HepG2 (cell line): ENCODE measurements around the gene PANK4. TPM values are rescaled to one million over a fixed set of nuclear protein-coding genes. Genes with fewer than 3 reads are reported as not detected.

Experiments used
- CBX5 ChIP-seq: sonication (generic); formaldehyde crosslinking; IDR thresholded peaks from 2 replicates; pipeline ENCODE4 v1.4.0; 2020; ENCODE audit warnings: missing genetic modification reagents, borderline replicate concordance
- ETV5 ChIP-seq: IDR thresholded peaks from 2 replicates; pipeline ENCODE4 v1.6.1; 2018; ENCODE audit warnings: missing biosample characterization, missing genetic modification reagents, inconsistent platforms, borderline replicate concordance
- ETV6 ChIP-seq: sonication (generic); formaldehyde crosslinking; conservative IDR thresholded peaks from 2 replicates; pipeline ENCODE4 v1.4.0; 2020; ENCODE audit warnings: missing genetic modification reagents
- HOXA3 ChIP-seq: sonication (generic); formaldehyde crosslinking; IDR thresholded peaks from 2 replicates; pipeline ENCODE4 v1.5.0; 2020; ENCODE audit warnings: missing genetic modification reagents
- MAZ ChIP-seq, 2 experiments: sonication (generic) in 1 of 2; formaldehyde crosslinking in 1 of 2; IDR thresholded peaks; 2 replicates each; pipeline versions ENCODE4 v1.5.0 to v1.6.1; 2012 to 2020; ENCODE audit warnings: low read depth in 2 of 2, mild to moderate bottlenecking in 2 of 2, borderline replicate concordance in 1 of 2, improper control_type of control experiment in 1 of 2, low read length in 1 of 2, missing genetic modification reagents in 1 of 2, moderate library complexity in 1 of 2
- NONO ChIP-seq, 2 experiments: fragments of 450-650 bp in 1 of 2; sonication (generic) in 1 of 2; formaldehyde crosslinking in 1 of 2; IDR thresholded peaks in 1 of 2; conservative IDR thresholded peaks in 1 of 2; 2 replicates each; pipeline versions ENCODE4 v1.6.1 to v1.8.0; 2017 to 2022; ENCODE audit warnings: mild to moderate bottlenecking in 1 of 2, missing genetic modification reagents in 1 of 2, moderate library complexity in 1 of 2
- PHF21A ChIP-seq: sonication (generic); formaldehyde crosslinking; IDR thresholded peaks from 2 replicates; pipeline ENCODE4 v1.5.0; 2020; ENCODE audit warnings: mild to moderate bottlenecking, missing genetic modification reagents
- RXRA ChIP-seq: sonication (generic); formaldehyde crosslinking; IDR thresholded peaks from 2 replicates; pipeline ENCODE4 v1.5.1; 2020; ENCODE audit warnings: missing genetic modification reagents
- SMYD3 ChIP-seq: sonication (generic); formaldehyde crosslinking; IDR thresholded peaks from 2 replicates; pipeline ENCODE4 v1.8.1; 2023; ENCODE audit warnings: mild to moderate bottlenecking, missing genetic modification reagents
- SOX13 ChIP-seq, 3 experiments: fragments of 450-650 bp in 1 of 3; sonication (generic) in 1 of 3; formaldehyde crosslinking in 1 of 3; IDR thresholded peaks in 2 of 3; conservative IDR thresholded peaks in 1 of 3; 2 replicates each; pipeline versions ENCODE4 v1.5.0 to v1.6.1; 2016 to 2020; ENCODE audit warnings: antibody characterized with exemption in 1 of 3, mild to moderate bottlenecking in 1 of 3, missing compliant biosample characterization in 1 of 3, missing genetic modification reagents in 1 of 3, moderate library complexity in 1 of 3
- SP5 ChIP-seq: IDR thresholded peaks from 2 replicates; pipeline ENCODE4 v1.6.1; 2016; ENCODE audit warnings: low read depth, borderline replicate concordance
- SRSF1 ChIP-seq: fragments of 200-400 bp; formaldehyde crosslinking; optimal IDR thresholded peaks from 2 replicates; pipeline ENCODE3; 2017; ENCODE audit warnings: mild to moderate bottlenecking, low read depth, low read length, moderate library complexity
- ZNF136 ChIP-seq: sonication (generic); formaldehyde crosslinking; IDR thresholded peaks from 2 replicates; pipeline ENCODE4 v1.8.1; 2022; ENCODE audit warnings: low read depth, mild to moderate bottlenecking, moderate library complexity, missing genetic modification reagents
- ZNF337 ChIP-seq: sonication (generic); formaldehyde crosslinking; IDR thresholded peaks from 2 replicates; pipeline ENCODE4 v1.5.1; 2020; ENCODE audit warnings: missing genetic modification reagents, low read depth, mild to moderate bottlenecking, borderline replicate concordance
- ZNF430 ChIP-seq: sonication (generic); formaldehyde crosslinking; IDR thresholded peaks from 2 replicates; pipeline ENCODE4 v1.9.0; 2021; ENCODE audit warnings: mild to moderate bottlenecking, missing genetic modification reagents
- ZNF446 ChIP-seq: sonication (generic); formaldehyde crosslinking; IDR thresholded peaks from 2 replicates; pipeline ENCODE4 v1.5.0; 2020; ENCODE audit warnings: mild to moderate bottlenecking, missing genetic modification reagents
- ZNF674 ChIP-seq: sonication (generic); formaldehyde crosslinking; IDR thresholded peaks from 2 replicates; pipeline ENCODE4 v1.5.0; 2020; ENCODE audit warnings: low read depth, mild to moderate bottlenecking, missing genetic modification reagents
- polyA plus RNA-seq, 8 experiments: library from polyadenylated mRNA; depleted of rRNA in 3 of 8; stranded (reverse) in 7 of 8; unstranded in 1 of 8; fragments of >200 nt; fragmentation: Illumina TruSeq in 4 of 8; extraction: Trizol in 4 of 8; gene quantifications; 2 replicates each; pipeline versions ENCODE4 v1.2.1 to v1.2.3, GENCODE V29; 2011 to 2016; ENCODE audit warnings: low read depth in 4 of 8, missing spikeins in 1 of 8, mixed read lengths in 1 of 8; ENCODE audit not compliant: insufficient read depth in 1 of 8
- total RNA-seq, 5 experiments: library from RNA; depleted of rRNA; stranded (reverse); fragments of >200 nt; fragmentation: Illumina TruSeq; extraction: Trizol; gene quantifications; 2 replicates each; pipeline ENCODE4 v1.2.3, GENCODE V29; 2016; ENCODE audit warnings: low read depth in 1 of 5
- TF ChIP-seq, protein P1 (sequence below): sonication (generic); formaldehyde crosslinking; IDR thresholded peaks from 2 replicates; pipeline ENCODE4 v1.5.0; 2020; ENCODE audit warnings: mild to moderate bottlenecking, missing genetic modification reagents, borderline replicate concordance
- TF ChIP-seq, protein P2 (sequence below): IDR thresholded peaks from 2 replicates; pipeline ENCODE4 v1.6.1; 2016; ENCODE audit warnings: low read depth, borderline replicate concordance
- TF ChIP-seq, protein P3 (sequence below), 2 experiments: sonication (generic) in 1 of 2; formaldehyde crosslinking in 1 of 2; IDR thresholded peaks; 2 replicates each; pipeline versions ENCODE4 v1.4.0 to v1.6.1; 2018 to 2020; ENCODE audit warnings: missing genetic modification reagents in 2 of 2, borderline replicate concordance in 1 of 2, low read depth in 1 of 2, mild to moderate bottlenecking in 1 of 2, missing biosample characterization in 1 of 2

Gene PANK4
- total and polyA plus RNA-seq, 2 of the 13 experiments (the other 11 are each of a cell fraction or from before 2014, with no cell fraction given): 17.4 to 19.3 TPM

DNA sequence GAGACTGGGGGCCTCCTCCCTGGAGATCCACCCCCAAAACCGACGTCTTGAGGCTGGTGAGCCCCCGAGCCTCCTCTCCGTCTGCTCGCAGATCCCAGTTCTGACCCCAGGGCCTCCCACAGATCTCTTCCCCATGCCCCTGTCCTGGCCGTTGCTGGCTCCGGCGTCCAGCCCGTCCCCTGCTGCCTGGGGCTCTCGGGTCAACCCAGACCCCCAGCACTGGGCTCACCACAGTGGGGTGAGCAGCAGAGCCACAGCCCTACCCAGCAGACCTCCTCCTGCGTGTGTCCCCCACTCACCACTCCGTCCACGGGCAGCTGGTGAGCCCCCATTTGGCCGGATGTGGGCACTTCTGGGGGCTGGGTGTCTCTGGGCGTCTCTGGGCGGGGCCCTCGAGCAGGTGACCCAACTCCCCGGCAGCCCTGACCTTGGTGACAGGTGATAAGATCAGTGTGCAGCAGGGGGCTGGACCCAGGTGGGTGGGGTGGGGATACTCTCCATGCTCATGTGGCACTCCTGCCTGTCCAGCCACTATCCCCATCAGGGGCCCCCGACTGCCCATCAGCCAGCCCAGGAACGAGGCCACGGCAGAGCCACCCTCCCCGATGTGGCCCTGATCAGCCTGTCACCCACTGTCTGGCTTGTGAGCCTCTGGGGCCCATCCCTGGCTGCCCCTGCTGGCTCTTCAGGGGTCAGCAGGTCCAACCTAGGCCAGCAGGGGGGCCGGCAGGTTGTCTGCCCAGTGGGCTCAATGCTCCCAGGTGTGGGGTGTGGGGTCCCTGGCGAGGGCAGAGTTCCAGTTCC, 30.5 kb upstream of the PANK4 start (continued):
- TF ChIP-seq ETV6 (CRISPR knock-in tag) (no peak), ZNF674 (CRISPR knock-in tag) (no peak), NONO (IDR thresholded peaks at IDR 0.05) (no peak), NONO (CRISPR knock-in tag; conservative IDR thresholded peaks at IDR 0.05) (peak; percentile 28; the same call in 1 of the 2 replicates), ETV5 (peak; percentile 76), SRSF1 (no peak), SMYD3 (no peak), SOX13 (IDR thresholded peaks at IDR 0.05) (no peak), SOX13 (CRISPR knock-in tag; conservative IDR thresholded peaks at IDR 0.05 in 1 of 2, IDR thresholded peaks at IDR 0.05 in 1 of 2) (peak in 1 of 2 experiments; percentile 22; a peak in 1 of 4 replicates), SP5 (peak; percentile 78), CBX5 (CRISPR knock-in tag) (no peak), ZNF136 (CRISPR knock-in tag) (0 out of 2 replicates have a peak, but pooled peaks have one; percentile 79), ZNF446 (CRISPR knock-in tag) (0 out of 2 replicates have a peak, but pooled peaks have one; percentile 24), RXRA (CRISPR knock-in tag) (peak; percentile 1; the same call in 1 of the 2 replicates), HOXA3 (CRISPR knock-in tag) (peak; percentile 23; the same call in 1 of the 2 replicates), ZNF430 (CRISPR knock-in tag) (0 out of 2 replicates have a peak, but pooled peaks have one; percentile 14), PHF21A (CRISPR knock-in tag) (0 out of 2 replicates have a peak, but pooled peaks have one; percentile 46), ZNF337 (CRISPR knock-in tag) (peak; percentile 81; the same call in 1 of the 2 replicates), MAZ (IDR thresholded peaks at IDR 0.05; ENCODE audit: borderline replicate concordance, low read depth, low read length) (no peak), MAZ (CRISPR knock-in tag; IDR thresholded peaks at IDR 0.05; ENCODE audit: low read depth) (peak; percentile 52; the same call in 1 of the 2 replicates)
- TF ChIP-seq, protein P1, sequence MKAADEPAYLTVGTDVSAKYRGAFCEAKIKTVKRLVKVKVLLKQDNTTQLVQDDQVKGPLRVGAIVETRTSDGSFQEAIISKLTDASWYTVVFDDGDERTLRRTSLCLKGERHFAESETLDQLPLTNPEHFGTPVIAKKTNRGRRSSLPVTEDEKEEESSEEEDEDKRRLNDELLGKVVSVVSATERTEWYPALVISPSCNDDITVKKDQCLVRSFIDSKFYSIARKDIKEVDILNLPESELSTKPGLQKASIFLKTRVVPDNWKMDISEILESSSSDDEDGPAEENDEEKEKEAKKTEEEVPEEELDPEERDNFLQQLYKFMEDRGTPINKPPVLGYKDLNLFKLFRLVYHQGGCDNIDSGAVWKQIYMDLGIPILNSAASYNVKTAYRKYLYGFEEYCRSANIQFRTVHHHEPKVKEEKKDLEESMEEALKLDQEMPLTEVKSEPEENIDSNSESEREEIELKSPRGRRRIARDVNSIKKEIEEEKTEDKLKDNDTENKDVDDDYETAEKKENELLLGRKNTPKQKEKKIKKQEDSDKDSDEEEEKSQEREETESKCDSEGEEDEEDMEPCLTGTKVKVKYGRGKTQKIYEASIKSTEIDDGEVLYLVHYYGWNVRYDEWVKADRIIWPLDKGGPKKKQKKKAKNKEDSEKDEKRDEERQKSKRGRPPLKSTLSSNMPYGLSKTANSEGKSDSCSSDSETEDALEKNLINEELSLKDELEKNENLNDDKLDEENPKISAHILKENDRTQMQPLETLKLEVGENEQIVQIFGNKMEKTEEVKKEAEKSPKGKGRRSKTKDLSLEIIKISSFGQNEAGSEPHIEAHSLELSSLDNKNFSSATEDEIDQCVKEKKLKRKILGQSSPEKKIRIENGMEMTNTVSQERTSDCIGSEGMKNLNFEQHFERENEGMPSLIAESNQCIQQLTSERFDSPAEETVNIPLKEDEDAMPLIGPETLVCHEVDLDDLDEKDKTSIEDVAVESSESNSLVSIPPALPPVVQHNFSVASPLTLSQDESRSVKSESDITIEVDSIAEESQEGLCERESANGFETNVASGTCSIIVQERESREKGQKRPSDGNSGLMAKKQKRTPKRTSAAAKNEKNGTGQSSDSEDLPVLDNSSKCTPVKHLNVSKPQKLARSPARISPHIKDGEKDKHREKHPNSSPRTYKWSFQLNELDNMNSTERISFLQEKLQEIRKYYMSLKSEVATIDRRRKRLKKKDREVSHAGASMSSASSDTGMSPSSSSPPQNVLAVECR (CRISPR knock-in tag): peak; percentile 59; the same call in 1 of the 2 replicates
- TF ChIP-seq, protein P2, sequence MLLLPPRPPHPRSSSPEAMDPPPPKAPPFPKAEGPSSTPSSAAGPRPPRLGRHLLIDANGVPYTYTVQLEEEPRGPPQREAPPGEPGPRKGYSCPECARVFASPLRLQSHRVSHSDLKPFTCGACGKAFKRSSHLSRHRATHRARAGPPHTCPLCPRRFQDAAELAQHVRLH (CRISPR knock-in tag): 0 out of 2 replicates have a peak, but pooled peaks have one; percentile 2
- TF ChIP-seq, protein P3, sequence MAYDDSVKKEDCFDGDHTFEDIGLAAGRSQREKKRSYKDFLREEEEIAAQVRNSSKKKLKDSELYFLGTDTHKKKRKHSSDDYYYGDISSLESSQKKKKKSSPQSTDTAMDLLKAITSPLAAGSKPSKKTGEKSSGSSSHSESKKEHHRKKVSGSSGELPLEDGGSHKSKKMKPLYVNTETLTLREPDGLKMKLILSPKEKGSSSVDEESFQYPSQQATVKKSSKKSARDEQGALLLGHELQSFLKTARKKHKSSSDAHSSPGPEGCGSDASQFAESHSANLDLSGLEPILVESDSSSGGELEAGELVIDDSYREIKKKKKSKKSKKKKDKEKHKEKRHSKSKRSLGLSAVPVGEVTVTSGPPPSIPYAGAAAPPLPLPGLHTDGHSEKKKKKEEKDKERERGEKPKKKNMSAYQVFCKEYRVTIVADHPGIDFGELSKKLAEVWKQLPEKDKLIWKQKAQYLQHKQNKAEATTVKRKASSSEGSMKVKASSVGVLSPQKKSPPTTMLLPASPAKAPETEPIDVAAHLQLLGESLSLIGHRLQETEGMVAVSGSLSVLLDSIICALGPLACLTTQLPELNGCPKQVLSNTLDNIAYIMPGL (CRISPR knock-in tag; IDR thresholded peaks at IDR 0.05; ENCODE audit: borderline replicate concordance in 1 of 2, low read depth in 1 of 2): peak; percentile 21 to 45; a peak in 2 of 4 replicates
